Muscle of arm (tissue), 12 donors: ENCODE results near the gene LSM14A. TPM values are rescaled to one million over a fixed set of nuclear protein-coding genes. Genes with fewer than 3 reads are reported as not detected.
"Not testable (repeated sequence)": the region's sequence is repeated elsewhere in the genome, so short reads cannot be mapped to it uniquely, and the experiment has no call there.

Experiments used
- DNase-seq: peaks from one replicate; pipeline ENCODE4 v3.0.0-alpha.2; 2013
- polyA plus RNA-seq, 12 donors: library from polyadenylated mRNA; unstranded; fragments of 120-200 nt; gene quantifications; one replicate each; pipeline ENCODE4 v1.2.1, GENCODE V29; 2013; ENCODE audit not compliant: insufficient read length in 12 of 12

LSM14A gene
- polyA plus RNA-seq, 12 donors = 71.7 to 256 (median 89.8) TPM

DNA sequence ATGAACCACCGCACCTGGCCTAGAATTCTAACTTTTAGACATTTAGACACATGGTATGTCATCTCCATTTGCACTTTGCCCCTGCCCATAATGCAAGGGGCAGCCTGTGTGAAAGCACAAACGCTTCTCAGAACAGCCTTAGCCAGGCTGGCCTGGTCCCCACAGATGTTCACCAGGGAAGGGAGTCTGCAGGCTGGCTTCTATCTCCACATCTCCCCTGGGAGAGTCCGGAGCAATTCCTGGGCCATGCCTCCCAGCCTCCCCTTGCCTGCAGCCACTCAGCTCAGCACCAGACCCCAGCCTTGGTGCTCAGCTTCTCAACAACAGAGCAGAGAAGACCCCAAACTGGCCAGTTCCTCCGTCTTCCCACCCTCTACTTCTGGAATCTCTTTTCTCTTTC lies 21.7 kb upstream of the LSM14A start:
- DNase-seq = no peak

DNA sequence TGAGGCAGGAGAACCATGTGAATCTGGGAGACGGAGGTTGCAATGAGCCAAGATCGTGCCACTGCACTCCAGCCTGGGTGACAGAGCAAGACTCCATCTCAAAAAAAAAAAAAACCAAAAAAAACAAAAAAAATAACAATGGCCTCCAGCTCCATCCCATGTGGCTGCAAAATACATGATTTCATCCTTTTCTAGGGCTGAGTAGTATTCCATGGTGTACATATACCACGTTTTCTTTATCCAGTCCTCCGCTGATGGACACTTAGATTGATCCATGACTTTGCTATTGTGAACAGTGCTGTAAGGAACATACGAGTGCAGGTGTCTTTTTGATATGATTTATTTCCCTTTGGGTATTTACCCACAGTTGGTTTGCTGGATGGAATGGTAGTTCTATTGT lies 20.9 kb upstream of the LSM14A start:
- DNase-seq = no peak

DNA sequence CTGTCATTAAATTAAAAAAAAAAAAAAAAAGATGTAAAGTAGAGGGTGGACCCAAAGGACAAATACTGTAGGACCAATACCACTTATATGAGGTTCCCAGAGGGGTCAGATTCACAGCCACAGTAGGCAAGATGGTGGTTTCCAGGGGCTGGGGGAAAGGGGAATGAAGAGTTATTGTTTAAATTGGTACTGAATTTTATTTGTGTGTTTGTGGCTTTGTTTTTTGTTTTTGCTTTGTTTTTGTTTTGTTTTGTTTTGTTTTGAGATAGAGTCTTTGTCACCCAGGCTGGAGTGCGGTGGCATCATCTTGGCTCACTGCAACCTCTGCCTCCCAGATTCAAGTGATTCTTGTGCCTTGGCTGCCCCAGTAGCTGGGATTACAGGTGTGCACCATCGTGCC lies 17.9 kb upstream of the LSM14A start:
- no peak for DNase-seq

DNA sequence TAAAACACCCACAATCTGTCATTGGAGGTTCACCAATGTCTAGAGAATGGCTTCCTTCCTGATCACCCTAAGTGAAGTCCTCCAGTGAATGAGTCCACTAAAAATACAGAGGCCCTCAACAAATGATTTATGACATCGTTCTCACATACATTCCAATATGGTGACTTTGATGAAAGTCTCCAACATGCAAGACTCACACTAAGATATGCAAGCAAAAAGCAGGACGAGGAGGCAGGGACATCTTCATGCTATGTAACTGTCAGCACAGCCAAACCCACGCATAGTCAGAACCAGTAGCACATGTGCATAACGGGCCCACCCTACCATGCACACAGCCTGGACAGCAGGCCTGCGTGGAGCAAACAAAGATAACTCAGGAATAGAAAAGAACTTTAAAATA lies 16.6 kb upstream of the LSM14A start:
- DNase-seq = no peak

DNA sequence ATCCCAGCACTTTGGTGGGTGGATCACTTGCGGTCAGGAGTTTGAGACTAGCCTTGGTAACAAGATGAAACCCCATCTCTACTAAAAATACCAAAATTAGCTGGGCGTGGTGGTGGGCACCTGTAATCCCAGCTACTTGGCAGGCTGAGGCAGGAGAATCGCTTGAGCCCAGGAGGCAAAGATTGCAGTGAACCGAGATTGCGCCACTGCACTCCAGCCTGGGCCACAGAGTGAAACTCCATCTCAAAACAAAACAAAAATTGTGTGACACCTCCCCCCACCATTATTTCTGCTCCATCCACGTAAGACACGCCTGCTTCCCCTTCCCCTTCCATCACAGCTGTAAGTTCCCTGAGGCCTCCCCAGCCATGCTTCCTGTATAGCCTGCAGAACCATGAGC lies 13.3 kb upstream of the LSM14A start:
- DNase-seq = not testable (repeated sequence)

DNA sequence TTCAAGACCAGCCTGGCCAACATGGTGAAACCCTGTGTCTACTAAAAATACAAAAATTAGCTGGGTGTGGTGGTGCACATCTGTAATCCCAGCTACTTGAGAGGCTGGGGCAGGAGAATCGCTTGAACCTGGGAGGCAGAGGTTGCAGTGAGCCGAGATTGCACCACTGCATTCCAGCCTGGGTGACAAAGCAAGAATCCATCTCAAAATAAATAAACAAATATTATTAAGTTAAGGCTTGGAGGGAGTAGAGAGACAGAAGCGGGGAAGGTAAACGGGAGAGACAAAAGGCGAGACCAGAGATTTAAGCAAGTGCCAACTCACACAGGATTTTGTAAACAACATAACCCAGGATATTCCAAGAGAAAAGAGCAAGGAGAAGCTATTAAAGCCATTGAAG lies 12.8 kb upstream of the LSM14A start:
- not testable (repeated sequence) for DNase-seq

DNA sequence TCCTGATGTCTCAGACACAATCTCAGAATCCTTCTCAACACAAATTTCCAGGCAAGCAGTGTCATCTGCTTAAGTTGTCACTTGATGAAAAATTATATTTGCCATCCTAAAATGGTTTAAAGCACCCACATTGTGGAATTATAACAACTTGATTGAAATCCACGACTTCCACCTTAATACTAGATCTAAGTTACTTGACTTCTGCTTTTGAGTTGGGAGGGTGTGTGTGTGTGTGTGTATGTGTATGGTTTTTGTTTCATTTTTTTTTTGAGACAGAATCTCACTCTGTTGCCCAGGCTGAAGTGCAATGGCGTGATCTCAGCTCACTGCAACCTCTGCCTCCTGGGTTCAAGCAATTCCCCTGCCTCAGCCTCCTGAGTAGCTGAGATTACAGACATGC lies 10.4 kb upstream of the LSM14A start:
- DNase-seq = not testable (repeated sequence)

DNA sequence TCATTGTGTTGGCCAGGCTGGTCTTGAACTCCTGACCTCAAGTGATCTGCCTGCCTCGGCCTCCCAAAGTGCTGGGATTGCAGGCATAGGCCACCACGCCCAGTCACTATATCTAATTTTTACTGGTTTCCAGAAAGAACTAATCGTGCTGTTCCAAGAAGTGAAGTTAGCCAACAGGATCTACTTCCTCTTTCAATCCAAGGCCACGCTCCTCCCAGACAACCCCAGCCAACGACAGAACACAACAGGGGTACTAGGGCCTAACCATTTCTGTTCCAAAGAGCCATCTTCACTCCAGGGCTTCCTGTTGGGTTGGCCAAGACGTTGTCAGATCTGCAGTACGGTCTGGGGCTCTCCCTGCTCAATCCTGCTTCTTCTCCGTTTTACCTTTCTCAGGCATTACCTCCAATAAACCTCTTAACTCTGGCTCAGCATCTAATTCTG lies 7.0 kb upstream of the LSM14A start:
- DNase-seq = no peak

DNA sequence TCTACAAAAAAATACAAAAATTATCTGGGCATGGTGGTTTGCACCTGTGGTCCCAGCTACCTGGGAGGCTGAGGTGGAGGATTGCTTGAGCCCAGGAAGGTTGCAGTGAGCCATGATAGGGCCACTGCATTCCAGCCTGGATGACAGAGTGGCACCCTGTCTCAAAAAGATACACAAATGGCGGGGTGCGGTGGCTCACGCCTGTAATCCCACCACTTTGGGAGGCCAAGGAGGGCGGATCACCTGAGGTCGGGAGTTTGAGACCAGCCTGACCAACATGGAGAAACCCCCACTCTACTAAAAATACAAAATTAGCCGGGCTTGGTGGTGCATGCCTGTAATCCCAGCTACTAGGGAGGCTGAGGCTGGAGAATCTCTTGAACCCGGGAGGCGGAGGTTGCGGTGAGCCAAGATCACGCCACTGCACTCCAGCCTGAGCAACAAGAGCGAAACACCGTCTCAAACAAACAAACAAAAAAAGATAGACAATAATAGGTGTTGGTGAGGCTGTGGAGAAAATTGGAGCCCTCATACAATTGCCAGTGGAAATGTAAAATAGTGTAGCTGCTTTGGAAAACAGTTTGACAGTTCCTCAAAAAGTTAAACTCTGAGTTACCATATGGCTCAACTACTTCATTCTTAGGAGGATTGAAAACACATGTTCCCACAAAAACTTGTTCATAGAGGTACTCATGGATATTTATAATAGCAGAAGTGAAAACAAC lies 2.7 kb upstream of the LSM14A start:
- not testable (repeated sequence) for DNase-seq

DNA sequence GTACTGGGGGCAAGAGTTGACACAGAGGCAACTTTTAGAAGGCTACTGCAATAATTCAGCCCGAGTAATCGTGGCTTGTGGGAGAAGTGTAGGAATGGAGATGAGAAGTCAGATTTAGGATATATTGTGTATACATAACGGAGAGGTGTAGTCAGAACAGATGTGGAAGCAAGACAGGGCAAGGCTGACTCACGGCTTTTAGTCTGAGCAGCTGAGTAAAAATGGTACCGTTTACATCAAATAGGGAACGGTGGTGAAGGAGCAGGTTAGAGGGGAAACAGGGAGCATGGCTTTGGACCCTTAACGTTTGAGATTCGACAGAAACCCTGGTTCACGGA lies 796 bp upstream of the LSM14A start:
- no peak for DNase-seq

DNA sequence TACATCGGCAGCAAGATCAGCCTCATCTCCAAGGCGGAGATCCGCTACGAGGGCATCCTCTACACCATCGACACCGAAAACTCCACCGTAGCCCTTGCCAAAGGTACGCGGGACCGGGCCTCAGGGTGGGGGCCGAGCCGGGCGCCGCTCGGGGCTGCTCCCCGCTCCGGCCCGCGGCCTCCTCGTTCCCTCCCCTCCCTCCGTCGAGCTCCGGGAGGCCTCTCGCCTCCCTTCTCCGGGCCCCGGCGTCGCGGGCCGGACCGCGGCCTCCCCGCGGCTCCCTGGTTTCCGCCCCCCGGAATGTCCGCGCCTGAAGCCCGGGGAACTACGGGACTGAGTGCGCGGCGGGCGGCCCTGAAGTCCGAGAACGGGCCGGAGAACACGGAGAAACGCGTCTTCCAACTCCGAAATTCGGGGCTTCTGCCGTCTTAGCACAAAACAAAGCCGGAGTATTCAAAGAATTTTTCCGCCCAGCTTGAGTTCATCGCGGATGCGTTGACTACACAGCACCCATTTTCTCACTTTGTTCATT lies 423 bp downstream of the LSM14A start:
- peak; percentile 47 for DNase-seq

DNA sequence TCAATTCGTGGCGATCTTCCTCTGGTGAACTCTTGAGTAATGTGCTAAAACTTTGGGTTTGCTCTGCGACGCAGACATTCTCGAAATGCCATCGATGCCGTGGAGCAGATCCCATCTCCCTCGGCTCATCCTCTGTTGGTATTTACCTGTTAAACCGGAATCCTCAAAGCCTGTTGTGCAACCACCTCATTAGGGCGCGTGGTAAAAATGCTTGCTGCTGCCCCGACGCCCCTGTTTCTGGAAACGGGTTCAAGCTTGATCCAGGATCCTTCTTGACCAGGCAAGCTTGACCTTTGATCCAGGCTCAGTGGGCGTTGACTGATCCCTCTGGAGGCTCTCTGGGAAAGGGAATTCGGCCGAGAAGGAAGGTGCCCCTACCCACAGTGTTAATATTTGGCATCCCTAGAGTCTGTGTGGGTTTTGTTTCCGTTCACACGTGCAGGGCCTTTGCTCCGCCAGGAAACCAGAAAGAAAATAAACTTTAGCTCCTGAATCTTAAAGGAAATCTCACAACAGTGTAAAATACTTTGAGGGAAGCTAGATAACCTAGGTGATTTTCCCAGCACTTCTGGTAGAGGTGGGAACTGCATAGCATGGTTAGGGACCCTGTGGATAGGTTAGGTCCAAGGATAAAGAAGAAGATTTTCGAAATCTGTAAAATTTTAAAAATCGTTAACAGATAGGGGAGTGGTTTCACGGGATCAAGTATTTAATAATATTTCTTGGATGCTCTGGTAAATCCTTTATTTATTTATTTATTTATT lies 1.1 kb downstream of the LSM14A start:
- peak; percentile 23 for DNase-seq

DNA sequence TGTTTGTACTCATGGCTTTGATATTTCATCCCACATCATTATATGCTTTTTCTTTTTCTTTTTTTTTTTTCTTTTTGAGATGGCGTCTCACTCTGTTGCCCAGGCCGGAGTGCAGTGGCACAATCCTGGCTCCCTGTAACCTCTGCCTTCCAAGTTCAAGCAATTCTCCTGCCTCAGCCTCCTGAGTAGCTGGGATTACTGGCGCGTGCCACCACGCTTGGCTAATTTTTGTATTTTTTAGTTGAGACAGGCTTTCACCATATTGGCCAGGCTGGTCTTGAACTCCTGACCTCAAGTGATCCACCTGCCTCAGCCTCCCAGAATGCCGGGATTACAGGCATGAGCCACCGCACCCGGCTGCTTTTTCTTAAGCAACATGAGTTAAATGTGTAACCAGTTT lies 2.9 kb downstream of the LSM14A start:
- DNase-seq = not testable (repeated sequence)

DNA sequence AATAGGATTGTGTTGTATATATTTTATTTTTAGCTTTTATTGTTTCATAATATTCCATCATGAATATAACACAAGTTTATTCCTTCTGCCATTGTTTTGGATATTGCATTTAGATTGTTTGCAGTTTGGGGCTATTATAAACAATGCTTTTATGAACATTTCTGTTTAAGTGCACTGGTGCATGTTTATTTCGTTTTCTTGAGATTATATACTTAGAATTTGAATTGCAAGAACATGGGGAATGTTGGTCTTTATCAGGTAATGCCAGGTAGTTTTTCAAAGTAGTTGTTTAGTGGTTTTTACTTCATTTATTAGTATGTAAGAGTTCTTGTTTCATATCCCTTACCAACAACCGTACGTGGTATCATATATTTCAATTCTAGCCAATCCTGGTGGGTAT lies 4.3 kb downstream of the LSM14A start:
- DNase-seq = no peak

DNA sequence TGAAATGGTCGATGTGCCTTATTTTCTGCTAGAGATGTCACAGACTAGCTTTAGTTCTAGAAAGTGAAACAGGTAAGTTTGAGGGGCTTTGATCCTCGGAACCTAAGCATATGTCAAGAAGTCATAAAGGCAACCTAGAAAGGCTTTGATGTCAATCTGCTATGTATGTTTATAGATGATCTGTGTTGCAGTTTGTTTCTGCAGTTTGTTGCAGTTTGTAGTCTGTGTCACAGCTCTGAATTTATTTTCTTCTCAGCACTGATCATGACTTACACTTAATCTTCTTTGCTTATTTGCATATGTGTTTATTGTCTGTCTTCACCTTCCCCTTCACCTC lies 5.9 kb downstream of the LSM14A start:
- no peak for DNase-seq

DNA sequence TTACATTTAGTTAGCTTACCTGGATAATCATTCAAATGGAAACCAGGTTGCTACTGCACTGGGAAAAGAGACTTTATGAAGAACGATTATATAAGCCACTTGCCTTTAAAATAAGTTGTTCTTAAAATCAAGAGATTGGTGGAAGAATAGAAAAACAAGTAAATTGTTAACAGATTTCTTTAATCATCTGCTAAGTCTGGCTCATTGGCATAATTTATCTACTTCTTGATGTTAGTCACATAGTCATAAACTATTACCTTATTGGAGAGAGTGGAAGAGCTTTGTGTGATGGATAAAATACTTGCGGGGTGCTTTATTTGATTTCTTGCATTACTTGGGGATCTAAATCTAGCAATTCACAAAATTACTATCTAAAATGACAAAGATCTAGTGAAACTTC lies 6.8 kb downstream of the LSM14A start:
- no peak for DNase-seq

DNA sequence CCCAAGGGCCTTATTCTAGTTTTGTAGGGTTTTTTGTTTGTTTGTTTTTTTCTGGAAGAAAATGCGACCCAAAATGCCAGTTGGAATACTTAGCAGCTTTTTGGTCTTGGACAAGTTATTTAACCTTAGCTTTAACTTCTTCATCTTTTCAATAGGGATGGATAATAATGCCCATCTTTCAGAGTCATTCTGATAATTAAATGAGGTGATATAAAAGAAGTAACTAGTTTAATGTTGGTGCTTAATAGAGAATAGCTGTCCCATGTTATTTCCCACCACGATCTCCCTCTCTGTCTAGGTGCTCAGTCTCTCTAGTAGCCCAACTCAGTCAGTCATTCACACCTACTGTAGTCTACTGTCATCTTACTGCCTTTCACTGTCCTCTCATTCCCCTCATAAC lies 8.0 kb downstream of the LSM14A start:
- DNase-seq = no peak

DNA sequence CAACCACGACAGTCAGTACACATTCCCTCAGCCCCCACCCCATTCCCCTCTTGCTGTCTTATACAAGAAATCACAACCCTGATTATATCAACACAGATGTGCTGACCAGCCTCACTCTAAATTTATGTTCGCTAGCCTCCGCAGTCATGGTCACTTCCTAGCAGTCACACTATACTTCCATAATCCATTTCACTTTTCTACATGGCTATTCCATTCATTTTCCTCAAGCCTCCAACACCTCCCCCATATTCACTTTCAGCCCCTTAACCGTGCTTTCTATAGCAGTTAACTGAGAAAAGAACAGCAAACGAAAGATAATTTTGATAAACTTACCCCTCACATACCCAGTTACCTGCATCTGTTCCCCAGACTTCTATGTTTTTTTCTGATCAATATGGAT lies 8.4 kb downstream of the LSM14A start:
- no peak for DNase-seq

DNA sequence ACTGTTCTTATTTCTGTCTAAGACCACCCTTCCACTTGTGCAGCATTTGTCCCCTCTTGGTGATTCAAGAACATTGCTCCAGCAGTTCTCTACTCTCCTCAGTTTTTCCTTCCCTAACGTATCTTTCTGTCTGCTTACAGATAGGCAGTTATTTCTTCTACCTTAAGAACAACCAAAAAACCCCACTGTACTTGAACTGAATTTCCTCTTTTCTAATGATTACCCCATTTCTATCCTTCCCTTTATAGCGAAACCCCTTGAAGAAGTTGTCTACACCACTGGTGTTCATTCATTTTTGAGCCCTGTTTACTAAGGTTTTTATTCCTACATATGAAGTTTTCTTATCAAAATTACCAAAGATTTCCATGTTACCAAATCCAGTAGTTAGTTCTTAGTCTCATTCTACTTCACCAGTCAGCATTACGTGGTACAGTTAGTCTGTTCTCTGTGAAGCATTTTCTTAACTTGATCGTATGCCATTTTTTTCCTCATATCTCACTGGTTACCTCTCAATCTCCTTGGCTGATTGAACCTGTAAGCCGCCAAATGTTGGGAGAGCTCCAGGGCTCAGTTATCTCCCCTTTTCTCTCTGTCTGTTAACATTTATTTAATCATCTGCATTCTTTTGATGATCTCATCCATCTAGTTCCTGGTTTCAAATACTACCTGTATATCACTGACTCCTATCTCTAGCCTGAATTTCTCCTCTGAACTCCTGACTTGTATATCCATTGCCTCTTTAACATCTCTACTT lies 9.0 kb downstream of the LSM14A start:
- DNase-seq = no peak

DNA sequence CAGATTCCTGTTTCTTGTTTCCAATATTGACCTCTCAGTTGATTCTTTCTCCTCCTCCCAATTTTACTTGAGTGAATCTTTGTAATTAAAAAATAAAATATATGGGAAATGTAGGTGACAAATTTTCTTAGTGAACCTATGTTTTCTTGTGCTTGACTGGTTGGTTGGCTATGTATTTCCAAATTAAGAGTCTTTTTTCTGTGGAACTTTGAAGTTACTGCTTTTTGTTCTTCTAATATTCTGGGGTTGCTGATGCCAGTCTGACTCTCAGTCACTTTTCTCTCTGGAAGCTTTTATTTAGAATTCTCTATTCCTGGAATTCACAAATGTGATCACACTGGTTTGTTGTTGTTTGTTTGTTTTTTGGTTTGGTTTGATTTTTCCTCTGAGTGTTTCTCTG lies 9.8 kb downstream of the LSM14A start:
- DNase-seq = no peak

DNA sequence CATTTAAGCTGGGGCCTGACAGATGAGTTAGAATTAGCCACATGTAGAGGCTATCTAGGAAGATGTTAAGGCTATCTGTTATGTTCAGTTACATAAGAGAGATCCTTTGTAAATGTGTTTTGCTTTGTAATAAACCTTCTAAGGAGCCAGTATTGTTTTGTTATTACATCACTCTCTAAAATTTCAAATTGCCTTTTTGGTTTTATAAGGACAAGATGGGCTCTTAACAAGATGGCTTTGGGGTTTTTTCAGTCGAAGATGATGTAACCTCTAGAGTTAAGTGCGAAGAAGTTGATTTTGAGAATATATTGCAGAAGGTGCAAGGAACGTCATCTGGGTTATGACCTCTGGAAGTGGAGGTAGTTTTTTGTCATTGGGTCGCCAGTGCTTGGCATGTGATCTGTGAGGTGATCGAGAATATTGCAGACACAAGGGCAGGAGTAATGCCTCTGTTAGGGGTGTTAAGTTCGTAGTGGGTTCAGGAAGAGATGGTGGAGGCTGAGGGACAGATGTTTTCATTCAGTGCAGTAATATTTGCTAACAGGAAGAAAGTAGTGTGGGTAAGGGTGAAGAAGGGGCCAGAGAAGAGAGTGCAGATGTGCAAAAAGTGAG lies 12.7 kb downstream of the LSM14A start:
- DNase-seq = peak; percentile 4

DNA sequence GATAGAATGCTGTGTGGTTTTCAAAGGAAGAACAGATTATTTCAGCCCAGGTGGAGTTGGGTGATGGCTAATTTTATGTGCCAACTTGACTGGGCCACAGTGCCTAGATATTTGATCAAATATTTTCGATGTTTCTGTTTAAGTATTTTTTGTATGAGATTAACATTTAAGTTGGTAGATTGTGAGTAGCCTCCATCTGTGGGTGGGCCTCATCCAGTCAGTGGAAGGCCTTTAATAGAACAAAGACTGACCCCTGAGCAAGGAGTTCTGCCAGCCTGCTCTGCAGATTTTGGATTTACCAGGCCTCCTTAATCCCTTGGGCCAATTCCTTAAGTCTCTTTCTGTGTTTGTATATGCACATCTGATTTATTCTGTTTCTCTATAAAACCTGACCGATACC lies 13.9 kb downstream of the LSM14A start:
- DNase-seq = no peak
